ENCODE results near the gene DOK3.

DNA sequence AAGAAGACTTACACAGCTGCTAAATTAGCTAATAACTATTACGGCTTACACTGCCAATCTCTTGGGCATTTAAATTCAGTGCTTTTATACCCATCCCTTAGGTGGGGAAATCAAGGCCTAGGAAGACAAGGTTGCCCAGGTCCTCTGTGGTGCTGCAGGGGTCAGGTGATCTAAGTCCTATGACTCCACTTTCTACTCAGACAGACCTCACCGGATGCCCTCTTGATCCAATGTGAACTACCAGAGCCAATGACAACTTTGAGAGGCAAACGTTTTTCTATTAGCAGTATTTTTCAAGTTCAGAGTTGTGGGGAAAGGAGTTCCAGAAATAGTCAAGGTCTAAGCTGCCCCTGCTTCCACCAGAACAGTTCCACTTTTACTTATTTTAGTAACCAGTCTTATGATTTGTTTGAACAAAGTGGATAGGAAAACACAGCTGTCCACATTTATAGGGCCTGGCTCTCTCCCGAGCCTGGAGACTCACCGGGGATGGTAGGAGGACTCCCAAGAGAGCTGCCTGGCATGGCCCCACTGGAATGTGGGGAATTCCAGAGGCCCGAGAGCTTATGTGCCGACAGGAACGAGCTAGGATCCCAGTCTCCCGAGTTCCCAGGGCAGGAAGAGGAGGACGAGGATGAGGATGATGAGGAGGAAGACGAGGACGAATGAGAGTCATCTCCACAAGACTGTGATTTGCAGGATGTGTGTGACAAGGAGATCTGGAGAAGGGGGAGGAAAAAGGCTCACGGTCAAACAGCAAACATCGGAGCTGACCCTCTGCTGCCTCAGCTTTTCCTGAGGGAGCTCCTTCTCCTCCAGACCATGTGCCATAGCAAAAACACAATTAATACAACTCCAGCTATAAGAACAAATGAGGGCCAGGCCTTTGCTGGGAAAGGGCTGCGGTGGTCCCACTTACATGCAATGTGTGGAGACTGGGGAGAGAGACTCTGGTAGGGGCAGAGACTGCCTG is 28.0 kb upstream of the DOK3 start:
- TF ChIP-seq, protein P1, sequence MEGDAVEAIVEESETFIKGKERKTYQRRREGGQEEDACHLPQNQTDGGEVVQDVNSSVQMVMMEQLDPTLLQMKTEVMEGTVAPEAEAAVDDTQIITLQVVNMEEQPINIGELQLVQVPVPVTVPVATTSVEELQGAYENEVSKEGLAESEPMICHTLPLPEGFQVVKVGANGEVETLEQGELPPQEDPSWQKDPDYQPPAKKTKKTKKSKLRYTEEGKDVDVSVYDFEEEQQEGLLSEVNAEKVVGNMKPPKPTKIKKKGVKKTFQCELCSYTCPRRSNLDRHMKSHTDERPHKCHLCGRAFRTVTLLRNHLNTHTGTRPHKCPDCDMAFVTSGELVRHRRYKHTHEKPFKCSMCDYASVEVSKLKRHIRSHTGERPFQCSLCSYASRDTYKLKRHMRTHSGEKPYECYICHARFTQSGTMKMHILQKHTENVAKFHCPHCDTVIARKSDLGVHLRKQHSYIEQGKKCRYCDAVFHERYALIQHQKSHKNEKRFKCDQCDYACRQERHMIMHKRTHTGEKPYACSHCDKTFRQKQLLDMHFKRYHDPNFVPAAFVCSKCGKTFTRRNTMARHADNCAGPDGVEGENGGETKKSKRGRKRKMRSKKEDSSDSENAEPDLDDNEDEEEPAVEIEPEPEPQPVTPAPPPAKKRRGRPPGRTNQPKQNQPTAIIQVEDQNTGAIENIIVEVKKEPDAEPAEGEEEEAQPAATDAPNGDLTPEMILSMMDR (IDR thresholded peaks at IDR 0.05 in 8 of 11, conservative IDR thresholded peaks at IDR 0.05 in 3 of 11): no peak
- peak in 1 of 3 donors; percentile 6 for TF ChIP-seq POLR2AphosphoS5 (IDR thresholded peaks at IDR 0.05)
- no peak for TF ChIP-seq POLR2A (IDR thresholded peaks at IDR 0.05)
